Adrenal gland (tissue), 5 donors: Measurements from ENCODE around the gene MCTP1.

ENCODE experiments used
- POLR2A ChIP-seq, 2 donors: fragments of 450-650 bp; IDR thresholded peaks; one replicate each; pipeline ENCODE4 v1.6.1; 2017; ENCODE audit warnings: antibody characterized with exemption in 2 of 2, mild to moderate bottlenecking in 2 of 2, moderate library complexity in 1 of 2
- TF ChIP-seq, protein P1 (sequence below), 6 experiments: fragments of 450-650 bp in 4 of 6; fragments of 200-600 bp in 2 of 6; sonication (generic) in 1 of 6; IDR thresholded peaks; 1 replicate in 5 of 6; 2 replicates in 1 of 6; pipeline versions ENCODE4 v1.5.1 to v1.8.0; 2016 to 2021; ENCODE audit warnings: antibody characterized with exemption in 6 of 6, mild to moderate bottlenecking in 2 of 6, moderate library complexity in 1 of 6
- donor health status: DM: no; HTN: no; CAD: no.

DNA sequence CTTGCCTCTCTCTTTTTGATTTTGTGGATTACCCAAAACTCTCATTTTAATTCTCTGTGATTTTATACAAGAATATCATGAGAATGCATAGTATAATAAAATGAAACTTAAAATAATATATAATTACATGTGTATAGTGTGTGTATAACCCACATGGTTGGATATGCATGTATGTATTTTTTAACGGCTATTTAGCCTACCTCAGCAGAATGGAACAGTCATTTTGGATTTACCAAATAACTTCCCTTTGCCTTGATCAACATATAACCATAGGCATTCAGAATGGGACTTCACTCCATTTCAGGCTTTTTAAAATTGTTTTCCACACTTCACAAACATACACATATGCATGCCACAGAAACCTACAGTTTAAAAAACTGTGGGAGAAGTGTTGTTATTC lies 505.2 kb downstream of the MCTP1 start:
- TF ChIP-seq, protein P1, sequence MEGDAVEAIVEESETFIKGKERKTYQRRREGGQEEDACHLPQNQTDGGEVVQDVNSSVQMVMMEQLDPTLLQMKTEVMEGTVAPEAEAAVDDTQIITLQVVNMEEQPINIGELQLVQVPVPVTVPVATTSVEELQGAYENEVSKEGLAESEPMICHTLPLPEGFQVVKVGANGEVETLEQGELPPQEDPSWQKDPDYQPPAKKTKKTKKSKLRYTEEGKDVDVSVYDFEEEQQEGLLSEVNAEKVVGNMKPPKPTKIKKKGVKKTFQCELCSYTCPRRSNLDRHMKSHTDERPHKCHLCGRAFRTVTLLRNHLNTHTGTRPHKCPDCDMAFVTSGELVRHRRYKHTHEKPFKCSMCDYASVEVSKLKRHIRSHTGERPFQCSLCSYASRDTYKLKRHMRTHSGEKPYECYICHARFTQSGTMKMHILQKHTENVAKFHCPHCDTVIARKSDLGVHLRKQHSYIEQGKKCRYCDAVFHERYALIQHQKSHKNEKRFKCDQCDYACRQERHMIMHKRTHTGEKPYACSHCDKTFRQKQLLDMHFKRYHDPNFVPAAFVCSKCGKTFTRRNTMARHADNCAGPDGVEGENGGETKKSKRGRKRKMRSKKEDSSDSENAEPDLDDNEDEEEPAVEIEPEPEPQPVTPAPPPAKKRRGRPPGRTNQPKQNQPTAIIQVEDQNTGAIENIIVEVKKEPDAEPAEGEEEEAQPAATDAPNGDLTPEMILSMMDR (IDR thresholded peaks at IDR 0.05): no peak
- TF ChIP-seq POLR2A (IDR thresholded peaks at IDR 0.05): no peak
